ENCODE measurements around the gene SCN4A.

Gene SCN4A

DNA sequence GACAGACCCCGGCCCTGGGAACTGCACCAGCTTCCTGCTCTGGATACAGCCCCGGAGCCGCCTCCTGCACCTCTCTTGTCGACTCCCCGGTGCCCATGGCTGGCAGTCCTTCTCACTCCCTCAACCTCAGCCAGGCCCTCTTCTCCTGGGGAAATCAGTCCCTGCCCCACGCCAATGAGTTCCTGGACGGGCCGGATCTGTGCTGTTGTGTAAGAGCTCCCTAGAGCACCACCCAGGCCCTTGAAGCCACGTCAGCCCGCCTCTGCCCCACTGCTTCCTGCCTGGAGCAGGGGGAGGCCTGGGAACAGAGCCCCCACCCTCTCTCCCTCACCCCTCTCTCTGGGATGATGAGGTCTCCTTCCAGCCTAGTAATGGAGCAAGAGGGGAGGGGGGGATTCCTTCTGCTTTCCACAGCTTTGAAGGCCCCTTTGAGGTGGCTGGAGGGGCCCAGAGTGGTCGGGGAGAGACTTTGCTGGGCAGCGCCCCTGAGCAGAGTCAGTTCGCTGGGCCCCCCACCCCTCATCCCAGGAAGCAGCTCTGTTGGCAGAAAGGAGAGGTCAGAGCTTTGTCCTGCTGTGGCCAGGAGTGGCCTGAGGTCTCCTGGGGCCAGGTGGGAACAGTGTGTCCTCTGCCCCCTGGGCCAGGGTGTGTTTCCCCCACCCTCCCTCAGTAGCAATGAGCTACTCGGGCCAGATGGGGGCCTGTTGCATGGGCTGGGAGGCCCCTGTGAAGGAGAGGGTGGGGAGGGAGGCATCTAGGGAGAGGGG lies 29.2 kb upstream of the SCN4A start:
- H3K4me1 ChIP-seq (ENCODE audit: insufficient read depth, low read length, severe bottlenecking), result peaks cover 33% of the 10 kb centered on the region
- no peaks in the 10 kb centered on the region for H4K20me1 ChIP-seq (ENCODE audit: insufficient read depth, low read length)
- H3K9me3 ChIP-seq (ENCODE audit: low read length), result no peaks in the 10 kb centered on the region
- H2AFZ ChIP-seq (ENCODE audit: low read length), result no peak overlapping the region
- no peaks in the 10 kb centered on the region for H3K79me2 ChIP-seq (ENCODE audit: insufficient read depth, low read length)
- no peaks in the 10 kb centered on the region for H3K9me2 ChIP-seq (ENCODE audit: low read depth, low read length)
- H3K4me2 ChIP-seq (ENCODE audit: low read length), result no peak overlapping the region
- peaks cover 43% of the 10 kb centered on the region for H3K36me3 ChIP-seq (ENCODE audit: insufficient read depth, low read length)
- no peak for TF ChIP-seq EZH2 (IDR thresholded peaks at IDR 0.05; ENCODE audit: borderline replicate concordance, low read length)
- TF ChIP-seq, protein P1, sequence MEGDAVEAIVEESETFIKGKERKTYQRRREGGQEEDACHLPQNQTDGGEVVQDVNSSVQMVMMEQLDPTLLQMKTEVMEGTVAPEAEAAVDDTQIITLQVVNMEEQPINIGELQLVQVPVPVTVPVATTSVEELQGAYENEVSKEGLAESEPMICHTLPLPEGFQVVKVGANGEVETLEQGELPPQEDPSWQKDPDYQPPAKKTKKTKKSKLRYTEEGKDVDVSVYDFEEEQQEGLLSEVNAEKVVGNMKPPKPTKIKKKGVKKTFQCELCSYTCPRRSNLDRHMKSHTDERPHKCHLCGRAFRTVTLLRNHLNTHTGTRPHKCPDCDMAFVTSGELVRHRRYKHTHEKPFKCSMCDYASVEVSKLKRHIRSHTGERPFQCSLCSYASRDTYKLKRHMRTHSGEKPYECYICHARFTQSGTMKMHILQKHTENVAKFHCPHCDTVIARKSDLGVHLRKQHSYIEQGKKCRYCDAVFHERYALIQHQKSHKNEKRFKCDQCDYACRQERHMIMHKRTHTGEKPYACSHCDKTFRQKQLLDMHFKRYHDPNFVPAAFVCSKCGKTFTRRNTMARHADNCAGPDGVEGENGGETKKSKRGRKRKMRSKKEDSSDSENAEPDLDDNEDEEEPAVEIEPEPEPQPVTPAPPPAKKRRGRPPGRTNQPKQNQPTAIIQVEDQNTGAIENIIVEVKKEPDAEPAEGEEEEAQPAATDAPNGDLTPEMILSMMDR (IDR thresholded peaks at IDR 0.05; ENCODE audit: low read length), result no peak
- H3K27me3 ChIP-seq (ENCODE audit: insufficient read depth, low read length), result peaks cover 8% of the 10 kb centered on the region
- H3K27ac ChIP-seq (ENCODE audit: low read depth, low read length, poor library complexity, severe bottlenecking), result no peak overlapping the region
- H3K9ac ChIP-seq (ENCODE audit: low read length), result no peak overlapping the region
- H3K4me3 ChIP-seq (ENCODE audit: low read depth, low read length, poor library complexity, severe bottlenecking), result no peak overlapping the region
- H3F3A ChIP-seq (ENCODE audit: insufficient read depth, low read length), result no peaks in the 10 kb centered on the region

DNA sequence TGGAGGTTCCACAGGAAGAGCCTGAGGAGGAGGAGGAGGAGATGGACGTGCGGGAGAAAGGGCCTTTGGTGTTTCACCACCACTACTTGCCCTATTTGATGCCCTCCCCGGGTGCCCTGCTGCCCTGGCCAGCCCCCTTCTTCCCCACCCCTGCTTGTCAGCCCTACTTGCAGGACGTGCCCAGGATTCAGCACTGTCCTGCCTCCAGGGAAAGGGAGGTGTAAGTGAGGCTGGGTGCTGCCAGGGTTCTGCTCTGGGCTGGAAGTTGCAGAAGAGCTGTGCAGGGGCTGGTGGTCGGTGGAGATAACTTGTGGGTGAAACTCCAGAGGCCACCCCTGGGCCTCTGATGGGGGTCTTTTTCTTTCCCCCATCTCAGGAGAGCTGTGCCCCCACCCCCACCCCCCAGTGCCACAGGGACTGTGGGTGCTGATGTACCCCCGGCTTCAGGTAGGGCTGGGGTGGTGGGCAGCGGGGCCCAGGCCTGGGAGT lies 28.4 kb upstream of the SCN4A start:
- Histone ChIP-seq H3K9me2 (ENCODE audit: low read depth, low read length) (no peaks in the 10 kb centered on the region), H3K4me2 (ENCODE audit: low read length) (no peak overlapping the region), H3K4me1 (ENCODE audit: insufficient read depth, low read length, severe bottlenecking) (peaks cover 25% of the 10 kb centered on the region), H3K9me3 (ENCODE audit: low read length) (no peaks in the 10 kb centered on the region), H3F3A (ENCODE audit: insufficient read depth, low read length) (no peaks in the 10 kb centered on the region), H3K4me3 (ENCODE audit: low read depth, low read length, poor library complexity, severe bottlenecking) (no peak overlapping the region), H3K36me3 (ENCODE audit: insufficient read depth, low read length) (peaks cover 43% of the 10 kb centered on the region), H3K27me3 (ENCODE audit: insufficient read depth, low read length) (peaks cover 8% of the 10 kb centered on the region), H4K20me1 (ENCODE audit: insufficient read depth, low read length) (no peaks in the 10 kb centered on the region), H3K79me2 (ENCODE audit: insufficient read depth, low read length) (no peaks in the 10 kb centered on the region), H3K27ac (ENCODE audit: low read depth, low read length, poor library complexity, severe bottlenecking) (no peak overlapping the region), H2AFZ (ENCODE audit: low read length) (no peak overlapping the region), H3K9ac (ENCODE audit: low read length) (no peak overlapping the region)
- TF ChIP-seq, protein P1 (IDR thresholded peaks at IDR 0.05; ENCODE audit: low read length), result no peak
- no peak for TF ChIP-seq EZH2 (IDR thresholded peaks at IDR 0.05; ENCODE audit: borderline replicate concordance, low read length)

DNA sequence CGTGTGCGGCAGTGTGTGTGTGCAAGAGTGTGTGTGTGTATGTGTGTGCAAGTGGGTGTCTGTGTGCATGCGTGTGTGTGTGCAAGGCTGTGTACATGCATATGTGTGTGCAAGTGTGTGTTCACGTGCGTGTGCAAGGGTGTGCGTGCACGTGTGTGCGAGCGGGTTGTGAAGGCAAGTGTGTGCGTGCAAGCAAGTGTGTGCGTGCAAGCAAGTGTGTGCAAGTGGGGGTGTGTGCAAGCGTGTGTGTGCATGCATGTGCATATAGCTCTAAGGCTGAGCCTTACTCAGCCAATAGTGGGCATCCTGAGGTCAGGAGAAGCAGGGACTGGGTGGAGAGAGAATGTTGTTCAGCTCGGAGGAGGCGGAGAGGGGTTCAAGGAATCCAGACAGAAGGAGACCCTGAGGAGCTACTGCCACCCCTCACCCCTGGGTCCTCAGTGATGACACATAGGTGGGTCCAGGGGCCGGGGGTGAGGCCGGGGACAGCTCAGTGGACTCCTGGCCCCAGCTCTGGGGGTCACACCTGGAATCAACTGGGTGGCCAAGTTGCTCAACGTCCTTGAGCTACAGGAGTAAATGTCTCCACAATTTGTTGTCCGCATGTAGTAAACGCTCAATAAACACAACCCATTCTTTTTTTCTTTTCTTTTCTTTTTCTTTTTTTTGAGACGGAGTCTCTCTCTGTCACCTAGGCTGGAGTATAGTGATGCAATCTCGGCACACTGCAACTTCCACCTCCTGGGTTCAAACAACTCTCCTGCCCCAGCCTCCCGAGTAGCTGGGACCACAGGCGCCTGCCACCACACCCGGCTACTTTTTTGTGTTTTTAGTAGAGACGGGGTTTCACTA lies 27.2 kb upstream of the SCN4A start:
- H3K9me2 ChIP-seq (ENCODE audit: low read depth, low read length), result no peaks in the 10 kb centered on the region
- no peak overlapping the region for H2AFZ ChIP-seq (ENCODE audit: low read length)
- peaks cover 35% of the 10 kb centered on the region for H3K36me3 ChIP-seq (ENCODE audit: insufficient read depth, low read length)
- no peak overlapping the region for H3K4me3 ChIP-seq (ENCODE audit: low read depth, low read length, poor library complexity, severe bottlenecking)
- H3K4me1 ChIP-seq (ENCODE audit: insufficient read depth, low read length, severe bottlenecking), result peaks cover 16% of the 10 kb centered on the region
- H3K4me2 ChIP-seq (ENCODE audit: low read length), result no peak overlapping the region
- no peak overlapping the region for H3K27ac ChIP-seq (ENCODE audit: low read depth, low read length, poor library complexity, severe bottlenecking)
- no peaks in the 10 kb centered on the region for H3K9me3 ChIP-seq (ENCODE audit: low read length)
- H3F3A ChIP-seq (ENCODE audit: insufficient read depth, low read length), result no peaks in the 10 kb centered on the region
- no peaks in the 10 kb centered on the region for H4K20me1 ChIP-seq (ENCODE audit: insufficient read depth, low read length)
- H3K27me3 ChIP-seq (ENCODE audit: insufficient read depth, low read length), result peaks cover 12% of the 10 kb centered on the region
- no peak overlapping the region for H3K9ac ChIP-seq (ENCODE audit: low read length)
- TF ChIP-seq, protein P1 (IDR thresholded peaks at IDR 0.05; ENCODE audit: low read length), result no peak
- TF ChIP-seq EZH2 (IDR thresholded peaks at IDR 0.05; ENCODE audit: borderline replicate concordance, low read length), result no peak
- no peaks in the 10 kb centered on the region for H3K79me2 ChIP-seq (ENCODE audit: insufficient read depth, low read length)

Measured in OCI-LY1 (cell line).